HCT116 (cell line): ENCODE measurements around the gene SLC6A2. TPM values are rescaled to one million over a fixed set of nuclear protein-coding genes. Genes with fewer than 3 reads are reported as not detected.

ENCODE experiments used
- ATAC-seq: fragments of 200-7000 bp; cut with Tn5 transposase; 2 replicates; pipeline ENCODE4 v1.9.1; 2020; ENCODE audit warnings: mild to moderate bottlenecking, moderate library complexity
- BruUV-seq: library from RNA; stranded (reverse); fragments of 400-500 nt; replicated peaks from 2 replicates; lab custom pipeline; 2021; lab: Mats Ljungman, UMichigan
- CTCF ChIA-PET: fragments of 300-600 bp; sonication (Branson Sonifier 250); formaldehyde crosslinking; loops from one replicate; lab custom pipeline; 2021; ENCODE audit warnings: antibody characterized with exemption; lab: Charles Lee
- POLR2A ChIA-PET: fragments of 300-600, 350-600 bp; sonication (Branson Sonifier 250); formaldehyde crosslinking; loops from one replicate; lab custom pipeline; 2021; ENCODE audit warnings: antibody characterized with exemption; lab: Charles Lee
- RAD21 ChIA-PET, 2 experiments: fragments of 300-600 bp; sonication (Branson Sonifier 250); formaldehyde crosslinking; loops; one replicate each; lab custom pipeline; 2023; ENCODE audit warnings: low total read pairs in 2 of 2; ENCODE audit not compliant: uncharacterized antibody in 2 of 2, unreplicated experiment in 2 of 2, low non-redundant PET in 1 of 2; lab: Charles Lee
- DNase-seq: peaks from one replicate; pipeline ENCODE4 v3.0.0-alpha.2; 2010; ENCODE audit warnings: low read depth, low spot score
- H2AFZ ChIP-seq: fragments of 200-600 bp; shearing (Covaris generic), sonication (generic); 2 replicates; pipeline ENCODE4 v1.6.1; 2017; ENCODE audit warnings: low read depth, mixed run types, mixed read lengths, antibody characterized with exemption, low read length; ENCODE audit not compliant: poor library complexity, severe bottlenecking
- H3K27ac ChIP-seq: 2 replicates; pipeline ENCODE4 v1.5.1; 2012; ENCODE audit warnings: low read depth, low read length
- H3K27me3 ChIP-seq: fragments of 200-600 bp; sonication (generic); 2 replicates; pipeline ENCODE4 v1.6.1; 2016; ENCODE audit warnings: mixed run types, low read length, mixed read lengths; ENCODE audit not compliant: insufficient read depth
- H3K36me3 ChIP-seq, 2 experiments: fragments of 200-500 bp in 1 of 2; fragments of 200-600 bp in 1 of 2; sonication (Bioruptor generic) in 1 of 2; sonication (generic) in 1 of 2; 2 replicates each; pipeline versions ENCODE4 v1.5.1 to v1.6.1; 2014 to 2016; ENCODE audit warnings: low read length in 2 of 2, inconsistent platforms in 1 of 2, mixed read lengths in 1 of 2, mixed run types in 1 of 2; ENCODE audit not compliant: insufficient read depth in 2 of 2, control insufficient read depth in 1 of 2
- H3K4me1 ChIP-seq, 2 experiments: fragments of 200-600 bp in 1 of 2; sonication (generic) in 1 of 2; 2 replicates each; pipeline versions ENCODE4 v1.5.1 to v1.6.1; 2012 to 2017; ENCODE audit warnings: low read length in 2 of 2, inconsistent platforms in 1 of 2, mild to moderate bottlenecking in 1 of 2, mixed read lengths in 1 of 2, mixed run types in 1 of 2, moderate library complexity in 1 of 2; ENCODE audit not compliant: insufficient read depth in 2 of 2, control insufficient read depth in 1 of 2
- H3K4me2 ChIP-seq: fragments of 200-600 bp; sonication (generic); 2 replicates; pipeline ENCODE4 v1.6.1; 2017; ENCODE audit warnings: mixed run types, low read length, mixed read lengths
- H3K4me3 ChIP-seq, 2 experiments: fragments of 200-600 bp in 1 of 2; sonication (generic) in 1 of 2; replicated peaks in 1 of 2; 2 replicates each; pipeline ENCODE4 v1.5.1; 2011 to 2016; ENCODE audit warnings: low read length in 2 of 2, control low read depth in 1 of 2, low read depth in 1 of 2, mild to moderate bottlenecking in 1 of 2, mixed read lengths in 1 of 2, mixed run types in 1 of 2
- H3K79me2 ChIP-seq: fragments of 200-600 bp; sonication (generic); 2 replicates; pipeline ENCODE4 v1.6.1; 2017; ENCODE audit warnings: mild to moderate bottlenecking, mixed run types, low read length, moderate library complexity, mixed read lengths; ENCODE audit not compliant: insufficient read depth
- H3K9ac ChIP-seq: fragments of 200-600 bp; sonication (generic); 2 replicates; pipeline ENCODE4 v1.6.1; 2016; ENCODE audit warnings: low read length, mixed read lengths
- H3K9me2 ChIP-seq: fragments of 200-600 bp; sonication (generic), shearing (Covaris generic); 2 replicates; pipeline ENCODE4 v1.6.1; 2017; ENCODE audit warnings: mixed run types, mild to moderate bottlenecking, moderate library complexity; ENCODE audit not compliant: insufficient read depth
- H3K9me3 ChIP-seq, 2 experiments: fragments of 200-500 bp in 1 of 2; fragments of 200-600 bp in 1 of 2; sonication (Bioruptor generic) in 1 of 2; sonication (generic) in 1 of 2; 2 replicates each; pipeline ENCODE4 v1.6.1; 2014 to 2017; ENCODE audit warnings: low read length in 2 of 2, mixed read lengths in 2 of 2, inconsistent platforms in 1 of 2, low read depth in 1 of 2, mild to moderate bottlenecking in 1 of 2, mixed run types in 1 of 2, moderate library complexity in 1 of 2; ENCODE audit not compliant: control insufficient read depth in 1 of 2, insufficient read depth in 1 of 2
- H4K20me1 ChIP-seq: fragments of 200-600 bp; sonication (generic), shearing (Covaris generic); 2 replicates; pipeline ENCODE4 v1.6.1; 2017; ENCODE audit warnings: mixed run types, mild to moderate bottlenecking, moderate library complexity; ENCODE audit not compliant: insufficient read depth
- ATF3 ChIP-seq: IDR thresholded peaks from 2 replicates; pipeline ENCODE4 v1.6.1; 2012
- CBX3 ChIP-seq: IDR thresholded peaks from 2 replicates; pipeline ENCODE4 v1.6.1; 2012; ENCODE audit warnings: low read depth
- CEBPB ChIP-seq: IDR thresholded peaks from 2 replicates; pipeline ENCODE4 v1.6.1; 2012; ENCODE audit warnings: low read depth
- CTCF ChIP-seq, 3 experiments: fragments of 200-600 bp in 1 of 3; sonication (generic) in 1 of 3; IDR thresholded peaks in 2 of 3; conservative IDR thresholded peaks in 1 of 3; 2 replicates each; pipeline ENCODE4 v1.5.1; 2012 to 2017; ENCODE audit warnings: low read depth in 2 of 3, low read length in 2 of 3, antibody characterized with exemption in 1 of 3, borderline replicate concordance in 1 of 3, control low read depth in 1 of 3, mild to moderate bottlenecking in 1 of 3, mixed read lengths in 1 of 3, mixed run types in 1 of 3, moderate library complexity in 1 of 3; ENCODE audit not compliant: insufficient read depth in 1 of 3
- EGR1 ChIP-seq: IDR thresholded peaks from 2 replicates; pipeline ENCODE4 v1.6.1; 2012; ENCODE audit warnings: low read depth
- ELF1 ChIP-seq: IDR thresholded peaks from 2 replicates; pipeline ENCODE4 v1.6.1; 2012; ENCODE audit warnings: low read depth, borderline replicate concordance
- EZH2 ChIP-seq: fragments of 200-600 bp; sonication (generic); IDR thresholded peaks from 2 replicates; pipeline ENCODE4 v1.6.1; 2017; ENCODE audit warnings: antibody characterized with exemption, mixed run types
- EZH2phosphoT487 ChIP-seq: fragments of 200-600 bp; IDR thresholded peaks from 2 replicates; pipeline ENCODE4 v1.6.1; 2018; ENCODE audit warnings: antibody characterized with exemption, borderline replicate concordance
- POLR2A ChIP-seq: IDR thresholded peaks from 2 replicates; pipeline ENCODE4 v1.7.0; 2011; ENCODE audit warnings: borderline replicate concordance; ENCODE audit not compliant: insufficient read depth, insufficient read length; ENCODE audit errors: extremely low read depth
- POLR2AphosphoS5 ChIP-seq: IDR thresholded peaks from 2 replicates; pipeline ENCODE4 v1.6.1; 2011; ENCODE audit warnings: mild to moderate bottlenecking, low read depth, low read length, moderate library complexity
- RAD21 ChIP-seq: IDR thresholded peaks from 2 replicates; pipeline ENCODE4 v1.6.1; 2012; ENCODE audit warnings: low read depth, mild to moderate bottlenecking
- SIN3A ChIP-seq: IDR thresholded peaks from 2 replicates; pipeline ENCODE4 v1.6.1; 2012; ENCODE audit warnings: low read depth
- SP1 ChIP-seq: IDR thresholded peaks from 2 replicates; pipeline ENCODE4 v1.6.1; 2012; ENCODE audit warnings: low read depth
- SRF ChIP-seq: IDR thresholded peaks from 2 replicates; pipeline ENCODE4 v1.6.1; 2012; ENCODE audit warnings: low read depth
- YY1 ChIP-seq: IDR thresholded peaks from 2 replicates; pipeline ENCODE4 v1.6.1; 2011; ENCODE audit warnings: low read length, low read depth, moderate library complexity, mild to moderate bottlenecking; ENCODE audit not compliant: insufficient replicate concordance; ENCODE audit errors: extremely low read depth
- ZBTB33 ChIP-seq: IDR thresholded peaks from 2 replicates; pipeline ENCODE4 v1.6.1; 2011; ENCODE audit warnings: mild to moderate bottlenecking, low read length, moderate library complexity; ENCODE audit not compliant: insufficient replicate concordance; ENCODE audit errors: extremely low read depth
- ZFX ChIP-seq: fragments of 450-650 bp; IDR thresholded peaks from 2 replicates; pipeline ENCODE4 v1.6.1; 2017
- ZNF274 ChIP-seq: fragments of 200-500 bp; sonication (Bioruptor generic); IDR thresholded peaks from 2 replicates; pipeline ENCODE4 v1.6.1; 2014; ENCODE audit warnings: mild to moderate bottlenecking, low read depth, low read length, inconsistent platforms
- intact Hi-C: fragments of 100-400 bp; cut with micrococcal nuclease; formaldehyde crosslinking; loops from 2 replicates; pipeline ENCODE4 v1.10.0; 2022
- total RNA-seq: library from RNA; stranded (reverse); gene quantifications from one replicate; pipeline ENCODE4 v1.2.1, GENCODE V29; 2021; ENCODE audit not compliant: unreplicated experiment
- TF ChIP-seq, protein P1 (sequence below): IDR thresholded peaks from 2 replicates; pipeline ENCODE4 v1.6.1; 2012
- TF ChIP-seq, protein P2 (sequence below): IDR thresholded peaks from 2 replicates; pipeline ENCODE4 v1.6.1; 2012; ENCODE audit warnings: low read depth

SLC6A2 gene
- total RNA-seq, 1 experiment from 2014 or later = not detected

GRCh38 chr16:55641430-55642056, 14.2 kb upstream of the SLC6A2 start:
- H3K79me2 ChIP-seq = no peaks in the 10 kb centered on the region
- intact Hi-C loops = no loop called here
- POLR2A ChIA-PET = no interaction called here
- H3K4me2 ChIP-seq = no peak overlapping the region
- TF ChIP-seq ELF1 = no peak
- no peak for TF ChIP-seq POLR2AphosphoS5
- TF ChIP-seq EGR1 = no peak
- TF ChIP-seq, protein P1, sequence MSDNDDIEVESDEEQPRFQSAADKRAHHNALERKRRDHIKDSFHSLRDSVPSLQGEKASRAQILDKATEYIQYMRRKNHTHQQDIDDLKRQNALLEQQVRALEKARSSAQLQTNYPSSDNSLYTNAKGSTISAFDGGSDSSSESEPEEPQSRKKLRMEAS = no peak
- TF ChIP-seq CBX3 = no peak
- TF ChIP-seq YY1 = no peak
- no peak for TF ChIP-seq ZBTB33
- TF ChIP-seq ATF3 = no peak
- no peak for TF ChIP-seq ZNF274
- TF ChIP-seq POLR2A = no peak
- no peak for TF ChIP-seq CTCF (IDR thresholded peaks at IDR 0.05 in 2 of 3, conservative IDR thresholded peaks at IDR 0.05 in 1 of 3; ENCODE audit: borderline replicate concordance in 1 of 3, insufficient read depth in 1 of 3, low read depth in 2 of 3, low read length in 2 of 3)
- TF ChIP-seq RAD21 = no peak
- TF ChIP-seq EZH2phosphoT487 = no peak
- TF ChIP-seq, protein P2, sequence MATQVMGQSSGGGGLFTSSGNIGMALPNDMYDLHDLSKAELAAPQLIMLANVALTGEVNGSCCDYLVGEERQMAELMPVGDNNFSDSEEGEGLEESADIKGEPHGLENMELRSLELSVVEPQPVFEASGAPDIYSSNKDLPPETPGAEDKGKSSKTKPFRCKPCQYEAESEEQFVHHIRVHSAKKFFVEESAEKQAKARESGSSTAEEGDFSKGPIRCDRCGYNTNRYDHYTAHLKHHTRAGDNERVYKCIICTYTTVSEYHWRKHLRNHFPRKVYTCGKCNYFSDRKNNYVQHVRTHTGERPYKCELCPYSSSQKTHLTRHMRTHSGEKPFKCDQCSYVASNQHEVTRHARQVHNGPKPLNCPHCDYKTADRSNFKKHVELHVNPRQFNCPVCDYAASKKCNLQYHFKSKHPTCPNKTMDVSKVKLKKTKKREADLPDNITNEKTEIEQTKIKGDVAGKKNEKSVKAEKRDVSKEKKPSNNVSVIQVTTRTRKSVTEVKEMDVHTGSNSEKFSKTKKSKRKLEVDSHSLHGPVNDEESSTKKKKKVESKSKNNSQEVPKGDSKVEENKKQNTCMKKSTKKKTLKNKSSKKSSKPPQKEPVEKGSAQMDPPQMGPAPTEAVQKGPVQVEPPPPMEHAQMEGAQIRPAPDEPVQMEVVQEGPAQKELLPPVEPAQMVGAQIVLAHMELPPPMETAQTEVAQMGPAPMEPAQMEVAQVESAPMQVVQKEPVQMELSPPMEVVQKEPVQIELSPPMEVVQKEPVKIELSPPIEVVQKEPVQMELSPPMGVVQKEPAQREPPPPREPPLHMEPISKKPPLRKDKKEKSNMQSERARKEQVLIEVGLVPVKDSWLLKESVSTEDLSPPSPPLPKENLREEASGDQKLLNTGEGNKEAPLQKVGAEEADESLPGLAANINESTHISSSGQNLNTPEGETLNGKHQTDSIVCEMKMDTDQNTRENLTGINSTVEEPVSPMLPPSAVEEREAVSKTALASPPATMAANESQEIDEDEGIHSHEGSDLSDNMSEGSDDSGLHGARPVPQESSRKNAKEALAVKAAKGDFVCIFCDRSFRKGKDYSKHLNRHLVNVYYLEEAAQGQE = no peak
- TF ChIP-seq ZFX = no peak
- no peak for TF ChIP-seq SRF
- no peak for TF ChIP-seq SP1
- TF ChIP-seq EZH2 = no peak
- TF ChIP-seq SIN3A = no peak
- no peak for TF ChIP-seq CEBPB
- TF ChIP-seq, all 23 proteins: peak for 0
- H3K4me3 ChIP-seq = no peak overlapping the region
- RAD21 ChIA-PET = no interaction called here
- H3K27me3 ChIP-seq = peaks cover 56% of the 10 kb centered on the region
- H4K20me1 ChIP-seq = no peaks in the 10 kb centered on the region
- no peak for ATAC-seq
- H3K4me1 ChIP-seq = no peaks in the 10 kb centered on the region
- CTCF ChIA-PET = no interaction called here
- H2AFZ ChIP-seq = no peak overlapping the region
- no TSS peak for BruUV-seq
- H3K9me2 ChIP-seq = no peaks in the 10 kb centered on the region
- no peaks in the 10 kb centered on the region for H3K36me3 ChIP-seq
- H3K27ac ChIP-seq = no peak overlapping the region
- H3K9me3 ChIP-seq = no peaks in the 10 kb centered on the region
- DNase-seq = no peak
- H3K9ac ChIP-seq = no peak overlapping the region
